Adrenal gland (tissue), 12 donors: ENCODE data around the gene ZNF71. TPM values are rescaled to one million over a fixed set of nuclear protein-coding genes. Genes with fewer than 3 reads are reported as not detected.

Source experiments
- DNase-seq, 7 donors: peaks; one replicate each; pipeline ENCODE4 v3.0.0-alpha.2; 2019 to 2020
- H3K27ac ChIP-seq, 5 donors: fragments of 200-600 bp; sonication (generic) in 4 of 5; 1 replicate in 3 of 5; 2 replicates in 2 of 5; pipeline versions ENCODE4 v1.5.1 to v1.8.0; 2016 to 2020; ENCODE audit warnings: mild to moderate bottlenecking in 1 of 5
- H3K27me3 ChIP-seq: fragments of 200-600 bp; 2 replicates; pipeline ENCODE4 v1.8.0; 2021
- H3K36me3 ChIP-seq, 2 donors: fragments of 200-600 bp; replicated peaks in 1 of 2; 1 replicate in 1 of 2; 2 replicates in 1 of 2; pipeline versions ENCODE4 v1.5.1 to v1.8.0; 2018 to 2022
- H3K4me1 ChIP-seq, 2 donors: fragments of 200-600 bp; replicated peaks in 1 of 2; 1 replicate in 1 of 2; 2 replicates in 1 of 2; pipeline versions ENCODE4 v1.5.1 to v1.8.0; 2018 to 2021
- H3K4me3 ChIP-seq, 4 donors: fragments of 200-600 bp; sonication (generic) in 3 of 4; one replicate each; pipeline ENCODE4 v1.5.1; 2016 to 2018
- H3K9me3 ChIP-seq, 3 donors: fragments of 200-600 bp; sonication (generic) in 1 of 3; replicated peaks in 1 of 3; 1 replicate in 2 of 3; 2 replicates in 1 of 3; pipeline versions ENCODE4 v1.5.1 to v1.8.0; 2016 to 2021
- POLR2A ChIP-seq, 2 donors: fragments of 450-650 bp; IDR thresholded peaks; one replicate each; pipeline ENCODE4 v1.6.1; 2017; ENCODE audit warnings: antibody characterized with exemption in 2 of 2, mild to moderate bottlenecking in 2 of 2, moderate library complexity in 1 of 2
- WGBS, 4 donors: extraction: QIAGEN DNeasy Blood & Tissue Kit in 2 of 4; methylation state at CpG; one replicate each; pipeline versions ENCODE4 v1.1.5 to v1.1.7; 2013 to 2017; 5-methylcytosine and 5-hydroxymethylcytosine counted together
- intact Hi-C, 2 donors: fragments of 100-400 bp; cut with DNase I; formaldehyde crosslinking; loops; one replicate each; pipeline versions ENCODE4 v1.14.1 to v1.15.0; 2022 to 2023
- polyA plus RNA-seq, 3 donors: library from polyadenylated mRNA; stranded (reverse); fragments of 200-250 nt in 2 of 3; fragments of 350-450 nt in 1 of 3; fragmentation: Illumina TruSeq in 1 of 3; extraction: RNeasy Lipid Tissue Mini Kit (QIAGEN cat#74804) in 1 of 3; gene quantifications; one replicate each; pipeline ENCODE4 v1.2.3, GENCODE V29; 2013 to 2014
- total RNA-seq, 9 donors: library from RNA; depleted of rRNA in 4 of 9; stranded (reverse); fragments of >200 nt in 4 of 9; fragments of 120-200 nt in 1 of 9; fragmentation: NEBNext Ultra II Directional in 1 of 9; extraction: Animal tissue kit (Norgen Biotek cat#: 25700) in 1 of 9; gene quantifications; one replicate each; pipeline versions ENCODE4 v1.1.0 to v1.2.4, GENCODE V29; 2013 to 2023
- TF ChIP-seq, protein P1 (sequence below), 6 experiments: fragments of 450-650 bp in 4 of 6; fragments of 200-600 bp in 2 of 6; sonication (generic) in 1 of 6; IDR thresholded peaks; 1 replicate in 5 of 6; 2 replicates in 1 of 6; pipeline versions ENCODE4 v1.5.1 to v1.8.0; 2016 to 2021; ENCODE audit warnings: antibody characterized with exemption in 6 of 6, mild to moderate bottlenecking in 2 of 6, moderate library complexity in 1 of 6
- donor health status: healthy with polysubstance abuse.
- donor health status: Bipolar disorder and iron deficiency.
- donor health status: DM: yes; HTN: yes; CAD: no.
- donor health status: DM: no; HTN: no; CAD: no.
- donor health status: DM: no; HTN: no; CAD: no.
- donor health status: DM: yes; HTN: yes; CAD: no.

Gene ZNF71
- total and polyA plus RNA-seq, 12 donors, result 2.3 to 8.4 (median 5.5) TPM

DNA sequence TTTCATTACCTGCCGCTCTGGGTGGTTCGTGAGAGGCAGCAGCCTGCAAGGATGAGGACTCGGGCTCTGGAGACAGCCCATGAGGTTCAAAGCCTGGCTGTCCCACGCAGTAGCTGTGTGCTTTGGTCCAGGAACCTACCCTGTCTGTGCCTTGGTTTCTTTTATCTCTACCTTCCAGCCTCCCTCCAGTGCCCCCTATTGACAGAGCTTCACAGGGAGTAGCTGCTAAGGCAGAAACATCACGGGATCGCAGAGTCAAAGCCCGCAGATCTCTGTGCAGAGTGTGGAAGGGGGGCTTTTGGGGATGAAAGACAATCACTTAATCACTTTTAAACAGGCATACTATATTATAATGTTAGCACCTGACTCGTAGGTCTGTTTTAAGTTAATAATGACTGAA, 16.2 kb downstream of the ZNF71 start:
- Histone ChIP-seq H3K4me1 (no peaks in the 10 kb centered on the region), H3K9me3 (peaks cover 0 to 3% (median 0%) of the 10 kb centered on the region in 3 donors), H3K27me3 (no peaks in the 10 kb centered on the region), H3K4me3 (no peak overlapping the region), H3K36me3 (no peaks in the 10 kb centered on the region), H3K27ac (no peak overlapping the region)
- DNase-seq, result no peak
- intact Hi-C loops, result no loop called here
- TF ChIP-seq POLR2A (IDR thresholded peaks at IDR 0.05), result no peak
- TF ChIP-seq, protein P1, sequence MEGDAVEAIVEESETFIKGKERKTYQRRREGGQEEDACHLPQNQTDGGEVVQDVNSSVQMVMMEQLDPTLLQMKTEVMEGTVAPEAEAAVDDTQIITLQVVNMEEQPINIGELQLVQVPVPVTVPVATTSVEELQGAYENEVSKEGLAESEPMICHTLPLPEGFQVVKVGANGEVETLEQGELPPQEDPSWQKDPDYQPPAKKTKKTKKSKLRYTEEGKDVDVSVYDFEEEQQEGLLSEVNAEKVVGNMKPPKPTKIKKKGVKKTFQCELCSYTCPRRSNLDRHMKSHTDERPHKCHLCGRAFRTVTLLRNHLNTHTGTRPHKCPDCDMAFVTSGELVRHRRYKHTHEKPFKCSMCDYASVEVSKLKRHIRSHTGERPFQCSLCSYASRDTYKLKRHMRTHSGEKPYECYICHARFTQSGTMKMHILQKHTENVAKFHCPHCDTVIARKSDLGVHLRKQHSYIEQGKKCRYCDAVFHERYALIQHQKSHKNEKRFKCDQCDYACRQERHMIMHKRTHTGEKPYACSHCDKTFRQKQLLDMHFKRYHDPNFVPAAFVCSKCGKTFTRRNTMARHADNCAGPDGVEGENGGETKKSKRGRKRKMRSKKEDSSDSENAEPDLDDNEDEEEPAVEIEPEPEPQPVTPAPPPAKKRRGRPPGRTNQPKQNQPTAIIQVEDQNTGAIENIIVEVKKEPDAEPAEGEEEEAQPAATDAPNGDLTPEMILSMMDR (IDR thresholded peaks at IDR 0.05), result no peak
- WGBS, 4 donors, result 64 to 83% (median 76%) methylated on average over 7 to 8 of the region's 8 CpGs

DNA sequence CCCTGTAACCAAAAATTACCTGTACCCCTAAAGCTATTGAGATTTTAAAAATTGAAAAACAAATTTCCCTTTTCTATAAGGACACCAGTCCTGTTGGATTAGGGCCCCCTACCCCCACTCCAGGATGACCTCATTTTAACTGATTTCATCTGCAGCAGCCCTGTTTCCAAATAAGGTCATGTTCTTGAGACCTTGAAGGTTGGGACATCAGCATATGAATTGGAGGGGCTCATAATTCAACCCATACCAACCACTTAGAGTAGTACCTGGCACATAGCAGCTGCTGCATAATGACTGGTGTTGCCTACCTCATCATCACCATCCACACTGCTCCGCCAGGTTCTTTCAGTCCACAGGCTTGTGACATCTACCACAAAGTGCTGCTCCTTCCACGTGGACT, 17.6 kb downstream of the ZNF71 start:
- Histone ChIP-seq H3K27ac (no peak overlapping the region), H3K9me3 (peaks cover 0 to 3% (median 0%) of the 10 kb centered on the region in 3 donors), H3K36me3 (no peaks in the 10 kb centered on the region), H3K27me3 (no peaks in the 10 kb centered on the region), H3K4me1 (no peaks in the 10 kb centered on the region), H3K4me3 (no peak overlapping the region)
- TF ChIP-seq POLR2A (IDR thresholded peaks at IDR 0.05), result no peak
- TF ChIP-seq, protein P1 (IDR thresholded peaks at IDR 0.05), result no peak
- 88 to 97% (median 93%) methylated on average over 2 of the region's 2 CpGs for WGBS, 4 donors
- intact Hi-C loops, result no loop called here
- DNase-seq, result no peak

DNA sequence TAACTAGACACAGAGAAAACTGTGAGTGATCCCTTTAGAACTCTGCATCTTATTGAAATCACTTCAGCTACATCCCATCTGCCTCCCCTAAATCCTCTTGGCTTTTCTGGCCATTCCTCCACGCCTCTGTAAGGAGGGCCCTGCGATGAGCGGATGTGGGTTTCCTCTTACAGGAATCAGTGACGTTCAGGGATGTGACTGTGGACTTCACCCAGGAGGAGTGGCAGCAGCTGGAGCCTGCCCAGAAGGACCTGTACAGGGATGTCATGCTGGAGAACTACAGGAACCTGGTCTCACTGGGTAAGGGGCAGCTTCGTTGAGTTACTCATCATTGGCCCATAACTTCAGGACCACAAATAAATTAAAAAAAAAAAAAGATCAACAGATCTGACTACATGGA, 18.5 kb downstream of the ZNF71 start:
- H3K9me3 ChIP-seq, result peaks cover 0 to 3% (median 0%) of the 10 kb centered on the region in 3 donors
- WGBS, 4 donors, result 90 to 96% (median 93%) methylated on average over 5 of the region's 5 CpGs
- H3K36me3 ChIP-seq, result no peaks in the 10 kb centered on the region
- TF ChIP-seq, protein P1 (IDR thresholded peaks at IDR 0.05), result no peak
- no peak for TF ChIP-seq POLR2A (IDR thresholded peaks at IDR 0.05)
- intact Hi-C loops, result no loop called here
- H3K27me3 ChIP-seq, result no peaks in the 10 kb centered on the region
- no peak overlapping the region for H3K27ac ChIP-seq
- DNase-seq, result no peak
- H3K4me3 ChIP-seq, result no peak overlapping the region
- H3K4me1 ChIP-seq, result no peaks in the 10 kb centered on the region

DNA sequence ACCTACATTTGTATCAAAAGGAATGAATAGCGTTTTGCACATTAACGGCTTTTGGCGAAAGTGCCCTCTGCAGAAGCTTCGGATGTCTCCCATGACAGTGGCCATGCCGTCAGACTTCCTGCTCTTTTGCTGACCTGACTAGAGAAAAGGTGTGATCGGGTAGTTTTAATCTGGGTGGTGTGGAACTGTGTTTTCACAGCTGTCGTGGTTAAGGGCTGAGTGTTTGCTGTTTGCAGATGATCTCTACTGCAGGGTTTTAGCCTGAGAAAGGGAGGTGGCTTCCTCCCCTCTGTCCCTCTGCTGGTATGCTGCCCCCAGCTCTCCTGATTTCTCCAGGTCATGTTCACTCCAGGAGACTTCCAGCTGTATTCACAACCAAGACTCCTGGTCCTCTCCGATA, 22.4 kb downstream of the ZNF71 start:
- no peaks in the 10 kb centered on the region for H3K9me3 ChIP-seq
- H3K27ac ChIP-seq, result no peak overlapping the region
- H3K4me3 ChIP-seq, result no peak overlapping the region
- no peak for DNase-seq
- 93 to 95% (median 94%) methylated on average over 7 to 8 of the region's 8 CpGs for WGBS, 4 donors
- no peak for TF ChIP-seq POLR2A (IDR thresholded peaks at IDR 0.05)
- TF ChIP-seq, protein P1 (IDR thresholded peaks at IDR 0.05), result no peak
- H3K27me3 ChIP-seq, result no peaks in the 10 kb centered on the region
- no peaks in the 10 kb centered on the region for H3K4me1 ChIP-seq
- intact Hi-C loops, result no loop called here
- H3K36me3 ChIP-seq, result peaks cover 0 to 6% of the 10 kb centered on the region in 2 donors
